HL-60 (cell line): ENCODE results near the gene INKA2.

Experiments
- DNase-seq, 2 experiments: peaks; one replicate each; pipeline ENCODE4 v3.0.0-alpha.2; 2010 to 2020; ENCODE audit warnings: low read depth in 1 of 2, low spot score in 1 of 2
- H3K27ac ChIP-seq: fragments of 250-450 bp; sonication (Bioruptor Pico); replicated peaks from 2 replicates; pipeline ENCODE4 v1.5.1; 2020; ENCODE audit warnings: mild to moderate bottlenecking, moderate library complexity
- H3K27me3 ChIP-seq: fragments of 250-450 bp; sonication (Bioruptor Pico); 2 replicates; pipeline ENCODE4 v1.5.1; 2021; ENCODE audit warnings: mild to moderate bottlenecking, moderate library complexity; ENCODE audit not compliant: insufficient read depth, poor library complexity, severe bottlenecking
- H3K4me3 ChIP-seq: replicated peaks from 2 replicates; pipeline ENCODE4 v1.5.1; 2011; ENCODE audit warnings: mild to moderate bottlenecking, control low read depth, low read length; ENCODE audit not compliant: insufficient read depth
- GABPA ChIP-seq: IDR thresholded peaks from 2 replicates; pipeline ENCODE4 v1.6.1; 2012; ENCODE audit warnings: low read depth
- POLR2AphosphoS5 ChIP-seq: IDR thresholded peaks from 2 replicates; pipeline ENCODE4 v1.6.1; 2012; ENCODE audit warnings: low read depth
- SPI1 ChIP-seq: IDR thresholded peaks from 2 replicates; pipeline ENCODE4 v1.6.1; 2012; ENCODE audit warnings: low read depth, mild to moderate bottlenecking, borderline replicate concordance
- TF ChIP-seq, protein P1 (sequence below): IDR thresholded peaks from one replicate; pipeline ENCODE4 v1.5.1; 2011; ENCODE audit warnings: low read length, control low read depth, inconsistent platforms; ENCODE audit not compliant: insufficient read depth
- TF ChIP-seq, protein P2 (sequence below): IDR thresholded peaks from 2 replicates; pipeline ENCODE4 v1.6.1; 2012; ENCODE audit warnings: low read depth; ENCODE audit not compliant: insufficient replicate concordance

INKA2 gene

DNA sequence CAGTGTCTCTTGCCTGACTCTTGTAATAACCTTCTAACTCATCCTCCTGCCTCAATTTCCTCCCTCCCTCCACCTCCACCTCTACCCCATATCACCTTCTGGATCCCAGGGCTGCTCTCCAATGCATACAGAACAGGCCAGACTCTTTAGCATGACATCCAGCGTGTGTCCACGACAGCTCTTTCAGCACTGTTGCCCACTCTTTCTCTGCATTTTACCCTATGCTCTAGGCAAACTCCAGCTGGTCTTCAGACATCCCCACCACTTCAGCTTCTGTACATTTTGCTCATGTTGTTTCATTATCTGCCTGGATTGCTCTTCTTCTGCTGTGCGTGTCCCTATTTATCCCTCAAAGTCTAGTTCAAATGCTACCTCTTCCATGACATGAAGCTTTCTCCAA is 4.8 kb downstream of the INKA2 start:
- peak overlapping the region; percentile 93 for H3K27ac ChIP-seq
- no peak for DNase-seq
- TF ChIP-seq POLR2AphosphoS5 (no peak), GABPA (no peak), SPI1 (no peak)
- TF ChIP-seq, protein P1, sequence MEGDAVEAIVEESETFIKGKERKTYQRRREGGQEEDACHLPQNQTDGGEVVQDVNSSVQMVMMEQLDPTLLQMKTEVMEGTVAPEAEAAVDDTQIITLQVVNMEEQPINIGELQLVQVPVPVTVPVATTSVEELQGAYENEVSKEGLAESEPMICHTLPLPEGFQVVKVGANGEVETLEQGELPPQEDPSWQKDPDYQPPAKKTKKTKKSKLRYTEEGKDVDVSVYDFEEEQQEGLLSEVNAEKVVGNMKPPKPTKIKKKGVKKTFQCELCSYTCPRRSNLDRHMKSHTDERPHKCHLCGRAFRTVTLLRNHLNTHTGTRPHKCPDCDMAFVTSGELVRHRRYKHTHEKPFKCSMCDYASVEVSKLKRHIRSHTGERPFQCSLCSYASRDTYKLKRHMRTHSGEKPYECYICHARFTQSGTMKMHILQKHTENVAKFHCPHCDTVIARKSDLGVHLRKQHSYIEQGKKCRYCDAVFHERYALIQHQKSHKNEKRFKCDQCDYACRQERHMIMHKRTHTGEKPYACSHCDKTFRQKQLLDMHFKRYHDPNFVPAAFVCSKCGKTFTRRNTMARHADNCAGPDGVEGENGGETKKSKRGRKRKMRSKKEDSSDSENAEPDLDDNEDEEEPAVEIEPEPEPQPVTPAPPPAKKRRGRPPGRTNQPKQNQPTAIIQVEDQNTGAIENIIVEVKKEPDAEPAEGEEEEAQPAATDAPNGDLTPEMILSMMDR = no peak
- TF ChIP-seq, protein P2, sequence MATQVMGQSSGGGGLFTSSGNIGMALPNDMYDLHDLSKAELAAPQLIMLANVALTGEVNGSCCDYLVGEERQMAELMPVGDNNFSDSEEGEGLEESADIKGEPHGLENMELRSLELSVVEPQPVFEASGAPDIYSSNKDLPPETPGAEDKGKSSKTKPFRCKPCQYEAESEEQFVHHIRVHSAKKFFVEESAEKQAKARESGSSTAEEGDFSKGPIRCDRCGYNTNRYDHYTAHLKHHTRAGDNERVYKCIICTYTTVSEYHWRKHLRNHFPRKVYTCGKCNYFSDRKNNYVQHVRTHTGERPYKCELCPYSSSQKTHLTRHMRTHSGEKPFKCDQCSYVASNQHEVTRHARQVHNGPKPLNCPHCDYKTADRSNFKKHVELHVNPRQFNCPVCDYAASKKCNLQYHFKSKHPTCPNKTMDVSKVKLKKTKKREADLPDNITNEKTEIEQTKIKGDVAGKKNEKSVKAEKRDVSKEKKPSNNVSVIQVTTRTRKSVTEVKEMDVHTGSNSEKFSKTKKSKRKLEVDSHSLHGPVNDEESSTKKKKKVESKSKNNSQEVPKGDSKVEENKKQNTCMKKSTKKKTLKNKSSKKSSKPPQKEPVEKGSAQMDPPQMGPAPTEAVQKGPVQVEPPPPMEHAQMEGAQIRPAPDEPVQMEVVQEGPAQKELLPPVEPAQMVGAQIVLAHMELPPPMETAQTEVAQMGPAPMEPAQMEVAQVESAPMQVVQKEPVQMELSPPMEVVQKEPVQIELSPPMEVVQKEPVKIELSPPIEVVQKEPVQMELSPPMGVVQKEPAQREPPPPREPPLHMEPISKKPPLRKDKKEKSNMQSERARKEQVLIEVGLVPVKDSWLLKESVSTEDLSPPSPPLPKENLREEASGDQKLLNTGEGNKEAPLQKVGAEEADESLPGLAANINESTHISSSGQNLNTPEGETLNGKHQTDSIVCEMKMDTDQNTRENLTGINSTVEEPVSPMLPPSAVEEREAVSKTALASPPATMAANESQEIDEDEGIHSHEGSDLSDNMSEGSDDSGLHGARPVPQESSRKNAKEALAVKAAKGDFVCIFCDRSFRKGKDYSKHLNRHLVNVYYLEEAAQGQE = no peak
- H3K4me3 ChIP-seq = no peak overlapping the region
- H3K27me3 ChIP-seq = no peaks in the 10 kb centered on the region

DNA sequence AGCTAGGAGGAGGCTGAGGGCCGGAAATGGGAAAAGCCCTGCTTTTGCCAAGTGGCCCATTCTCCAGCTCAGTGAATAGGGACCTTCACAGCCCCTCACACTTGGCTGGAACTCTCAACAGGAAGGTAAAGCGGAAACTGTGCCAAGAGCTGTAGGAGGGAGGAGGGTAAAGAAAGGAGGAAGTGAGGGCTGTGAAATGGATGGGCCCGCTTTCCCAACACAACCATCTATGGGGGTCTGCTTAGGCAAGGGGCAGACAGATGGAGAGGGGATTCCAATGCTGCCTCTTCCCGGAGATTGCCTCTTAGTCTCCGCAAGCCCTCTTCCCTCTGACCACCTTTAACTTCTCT is 5.2 kb downstream of the INKA2 start:
- no peak overlapping the region for H3K4me3 ChIP-seq
- TF ChIP-seq GABPA = no peak
- 0 out of 2 replicates have a peak, but pooled peaks have one; percentile 22 for TF ChIP-seq POLR2AphosphoS5
- peak; percentile 93 for TF ChIP-seq SPI1
- TF ChIP-seq, protein P1 = no peak
- TF ChIP-seq, protein P2 = no peak
- peak overlapping the region; percentile 93 for H3K27ac ChIP-seq
- H3K27me3 ChIP-seq = no peaks in the 10 kb centered on the region
- DNase-seq = peak in 1 of 2 experiments; percentile 81

DNA sequence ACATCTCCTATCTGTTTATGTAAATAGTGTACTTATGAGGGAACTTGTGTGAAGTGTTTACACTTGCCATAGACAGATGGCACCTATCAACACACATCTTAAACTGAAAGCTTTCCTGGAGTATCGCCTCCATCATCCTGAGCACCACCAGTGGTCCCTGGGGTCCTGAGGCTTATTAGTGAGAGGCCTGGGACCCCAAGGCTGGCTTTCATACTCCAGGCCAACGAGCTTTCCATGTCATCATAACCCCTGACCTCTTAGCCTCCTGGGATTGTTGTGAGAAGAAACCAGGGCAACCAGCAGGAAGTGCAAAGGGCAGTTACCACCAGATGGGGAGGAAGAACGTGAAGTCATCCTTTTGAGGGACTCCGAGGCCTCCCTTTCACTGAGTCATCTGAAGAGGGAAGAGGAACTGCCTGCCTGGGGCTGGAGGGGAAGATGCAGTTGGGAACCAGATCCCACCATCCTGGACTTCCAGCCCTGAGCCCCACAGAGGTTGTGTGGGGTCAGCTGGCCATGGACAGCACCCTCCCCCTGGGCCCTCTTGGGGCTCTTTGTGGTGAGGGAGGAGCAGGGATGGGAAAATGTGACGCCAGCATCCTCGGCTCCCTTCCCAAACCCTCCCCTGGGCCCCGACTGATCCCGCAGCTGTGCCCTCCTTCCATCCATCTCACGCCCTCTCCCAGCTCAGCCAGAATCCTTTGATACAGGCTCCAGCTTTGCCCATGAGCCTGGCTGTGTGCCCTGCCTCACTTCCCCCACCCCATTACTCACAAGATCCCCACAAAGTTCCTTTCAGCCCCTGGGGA is 5.8 kb downstream of the INKA2 start:
- Histone ChIP-seq H3K27ac (peak overlapping the region; percentile 93), H3K4me3 (peak overlapping the region; percentile 26), H3K27me3 (no peaks in the 10 kb centered on the region)
- TF ChIP-seq POLR2AphosphoS5 (peak; percentile 60; the same call in 1 of the 2 replicates), SPI1 (peak; percentile 96), GABPA (no peak)
- TF ChIP-seq, protein P2 = no peak
- TF ChIP-seq, protein P1 = no peak
- peak; percentile 92 to 98 for DNase-seq
